K562 (cell line): Measurements from ENCODE around the gene POC1B. TPM values are rescaled to one million over a fixed set of nuclear protein-coding genes. Genes with fewer than 3 reads are reported as not detected.

Source experiments
- BRF2 ChIP-seq: IDR thresholded peaks from 3 replicates; pipeline ENCODE4 v1.6.1; 2011; ENCODE audit warnings: borderline replicate concordance, mild to moderate bottlenecking; ENCODE audit not compliant: insufficient read length, insufficient read depth
- CHD7 ChIP-seq: fragments of 200-600 bp; sonication (generic); IDR thresholded peaks from one replicate; pipeline ENCODE4 v1.6.1; 2012; ENCODE audit warnings: mild to moderate bottlenecking, low read depth, low read length, inconsistent platforms
- CTBP1 ChIP-seq: fragments of 450-650 bp; IDR thresholded peaks from 2 replicates; pipeline ENCODE4 v1.6.1; 2016; ENCODE audit warnings: borderline replicate concordance
- ESRRB ChIP-seq: fragments of 250-450 bp; sonication (Bioruptor Pico); IDR thresholded peaks from 2 replicates; pipeline ENCODE4 v1.5.0; 2020; ENCODE audit warnings: mild to moderate bottlenecking, moderate library complexity, borderline replicate concordance
- EWSR1 ChIP-seq: fragments of 450-650 bp; IDR thresholded peaks from 2 replicates; pipeline ENCODE4 v1.6.1; 2018; ENCODE audit warnings: borderline replicate concordance, mild to moderate bottlenecking, low read depth, moderate library complexity; ENCODE audit not compliant: partially characterized antibody
- FOXJ2 ChIP-seq: fragments of 200-800 bp; sonication (Bioruptor generic); IDR thresholded peaks from 2 replicates; pipeline ENCODE4 v1.6.1; 2016; ENCODE audit warnings: missing genetic modification characterization, missing compliant biosample characterization
- GATAD2A ChIP-seq: fragments of 450-650 bp; IDR thresholded peaks from 2 replicates; pipeline ENCODE4 v1.6.1; 2017
- ZKSCAN1 ChIP-seq: fragments of 150-350 bp; IDR thresholded peaks from 2 replicates; pipeline ENCODE4 v1.6.1; 2016; ENCODE audit warnings: low read depth, low read length
- ZNF143 ChIP-seq: sonication (generic); formaldehyde crosslinking; IDR thresholded peaks from 2 replicates; pipeline ENCODE4 v1.9.0; 2022; ENCODE audit warnings: mild to moderate bottlenecking, missing genetic modification reagents
- polyA plus RNA-seq, 8 experiments: library from polyadenylated mRNA; depleted of rRNA in 4 of 8; stranded (reverse) in 5 of 8; unstranded in 3 of 8; fragments of >200 nt; fragmentation: Nextera tagmentation in 2 of 8; fragmentation: Illumina TruSeq in 1 of 8; extraction: Ambion mirVana in 2 of 8; extraction: Trizol in 1 of 8; gene quantifications; 2 replicates each; pipeline versions ENCODE4 v1.2.1 to v1.2.3, GENCODE V29; 2011 to 2014; ENCODE audit warnings: inconsistent platforms in 1 of 8, missing spikeins in 1 of 8
- total RNA-seq, 7 experiments: library from RNA; depleted of rRNA in 6 of 7; stranded (reverse); fragments of >200 nt in 6 of 7; fragmentation: Illumina TruSeq in 2 of 7; extraction: Trizol in 2 of 7; gene quantifications; 2 replicates each; pipeline versions ENCODE4 v1.2.1 to v1.2.3, GENCODE V29; 2011 to 2021; ENCODE audit warnings: low replicate concordance in 1 of 7
- TF ChIP-seq, protein P1 (sequence below): fragments of 450-650 bp; IDR thresholded peaks from 2 replicates; pipeline ENCODE4 v1.6.1; 2018; ENCODE audit not compliant: partially characterized antibody

POC1B gene
- total and polyA plus RNA-seq, 9 of the 15 experiments (the other 6 are each of a cell fraction or from before 2014, with no cell fraction given), result 4.5 to 16.1 (median 10.4) TPM

- no peak for TF ChIP-seq BRF2
- TF ChIP-seq ZKSCAN1, result no peak
- TF ChIP-seq CHD7, result no peak
- TF ChIP-seq GATAD2A, result no peak
- TF ChIP-seq, protein P1, sequence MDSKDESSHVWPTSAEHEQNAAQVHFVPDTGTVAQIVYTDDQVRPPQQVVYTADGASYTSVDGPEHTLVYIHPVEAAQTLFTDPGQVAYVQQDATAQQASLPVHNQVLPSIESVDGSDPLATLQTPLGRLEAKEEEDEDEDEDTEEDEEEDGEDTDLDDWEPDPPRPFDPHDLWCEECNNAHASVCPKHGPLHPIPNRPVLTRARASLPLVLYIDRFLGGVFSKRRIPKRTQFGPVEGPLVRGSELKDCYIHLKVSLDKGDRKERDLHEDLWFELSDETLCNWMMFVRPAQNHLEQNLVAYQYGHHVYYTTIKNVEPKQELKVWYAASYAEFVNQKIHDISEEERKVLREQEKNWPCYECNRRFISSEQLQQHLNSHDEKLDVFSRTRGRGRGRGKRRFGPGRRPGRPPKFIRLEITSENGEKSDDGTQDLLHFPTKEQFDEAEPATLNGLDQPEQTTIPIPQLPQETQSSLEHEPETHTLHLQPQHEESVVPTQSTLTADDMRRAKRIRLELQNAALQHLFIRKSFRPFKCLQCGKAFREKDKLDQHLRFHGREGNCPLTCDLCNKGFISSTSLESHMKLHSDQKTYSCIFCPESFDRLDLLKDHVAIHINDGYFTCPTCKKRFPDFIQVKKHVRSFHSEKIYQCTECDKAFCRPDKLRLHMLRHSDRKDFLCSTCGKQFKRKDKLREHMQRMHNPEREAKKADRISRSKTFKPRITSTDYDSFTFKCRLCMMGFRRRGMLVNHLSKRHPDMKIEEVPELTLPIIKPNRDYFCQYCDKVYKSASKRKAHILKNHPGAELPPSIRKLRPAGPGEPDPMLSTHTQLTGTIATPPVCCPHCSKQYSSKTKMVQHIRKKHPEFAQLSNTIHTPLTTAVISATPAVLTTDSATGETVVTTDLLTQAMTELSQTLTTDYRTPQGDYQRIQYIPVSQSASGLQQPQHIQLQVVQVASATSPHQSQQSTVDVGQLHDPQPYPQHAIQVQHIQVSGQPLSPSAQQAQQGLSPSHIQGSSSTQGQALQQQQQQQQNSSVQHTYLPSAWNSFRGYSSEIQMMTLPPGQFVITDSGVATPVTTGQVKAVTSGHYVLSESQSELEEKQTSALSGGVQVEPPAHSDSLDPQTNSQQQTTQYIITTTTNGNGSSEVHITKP, result peak; percentile 60
- no peak for TF ChIP-seq EWSR1
- no peak for TF ChIP-seq ESRRB (CRISPR knock-in tag)
- no peak for TF ChIP-seq CTBP1
- no peak for TF ChIP-seq ZNF143 (CRISPR knock-in tag)
- no peak for TF ChIP-seq FOXJ2 (tag)
Measured at GRCh38 chr12:89390802-89391673, 134.8 kb downstream of the POC1B start (continued).
